ENCODE data around the gene TACR2. TPM values are rescaled to one million over a fixed set of nuclear protein-coding genes. Genes with fewer than 3 reads are reported as not detected.

TACR2 gene
- total and polyA plus RNA-seq, 2 of the 13 experiments (the other 11 are each of a cell fraction or from before 2014, with no cell fraction given): 0.04 TPM; not detected in 1

DNA sequence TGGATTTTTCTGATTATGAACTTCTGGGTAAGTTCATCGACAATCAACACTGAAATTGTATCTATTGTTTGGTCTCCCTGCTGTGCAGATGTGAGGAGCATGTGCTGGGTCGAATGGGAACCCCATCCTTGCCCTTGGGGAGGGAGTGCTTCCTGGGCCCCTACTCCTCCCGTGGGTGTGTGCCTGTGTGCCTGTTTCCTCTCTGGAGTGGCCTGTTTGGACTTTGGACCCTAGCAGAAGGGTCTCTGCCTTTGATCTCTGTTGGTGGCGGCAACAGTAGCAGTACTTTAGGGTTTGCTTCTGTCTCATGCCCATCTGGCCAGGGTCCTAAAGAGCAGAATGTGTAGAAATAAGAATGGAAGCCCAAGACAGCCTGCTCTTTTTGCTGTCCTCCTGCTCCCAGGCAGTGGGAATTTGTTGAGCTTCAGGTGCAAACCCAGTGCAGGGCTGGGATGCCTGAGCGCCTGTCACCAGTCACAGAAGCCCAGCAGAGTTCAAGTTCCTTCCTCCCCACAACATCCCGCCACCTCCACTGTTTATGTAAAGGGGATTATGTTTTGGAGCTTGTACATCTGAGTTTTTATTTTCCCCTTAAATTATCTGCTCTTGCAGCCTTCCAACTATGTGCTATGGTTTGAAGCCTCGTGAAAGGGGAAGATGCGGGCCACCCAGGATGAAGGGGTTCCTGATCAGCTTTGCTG, 1.5 kb upstream of the TACR2 start (continued):
- no peak for TF ChIP-seq DDIT3 (CRISPR knock-in tag; IDR thresholded peaks at IDR 0.05)
- TF ChIP-seq ZNF670 (CRISPR knock-in tag; IDR thresholded peaks at IDR 0.05; ENCODE audit: borderline replicate concordance): no peak
- TF ChIP-seq ZNF484 (CRISPR knock-in tag; IDR thresholded peaks at IDR 0.05; ENCODE audit: borderline replicate concordance, low read depth): no peak
- TF ChIP-seq NR2F6 (IDR thresholded peaks at IDR 0.05): 0 out of 2 replicates have a peak, but pooled peaks have one; percentile 10
- TF ChIP-seq NR2F6 (CRISPR knock-in tag; IDR thresholded peaks at IDR 0.05): peak; percentile 39; the same call in 1 of the 2 replicates
- TF ChIP-seq GZF1 (CRISPR knock-in tag; IDR thresholded peaks at IDR 0.05): no peak
- TF ChIP-seq ZNF367 (CRISPR knock-in tag; IDR thresholded peaks at IDR 0.05; ENCODE audit: borderline replicate concordance): no peak
- TF ChIP-seq, protein P1, sequence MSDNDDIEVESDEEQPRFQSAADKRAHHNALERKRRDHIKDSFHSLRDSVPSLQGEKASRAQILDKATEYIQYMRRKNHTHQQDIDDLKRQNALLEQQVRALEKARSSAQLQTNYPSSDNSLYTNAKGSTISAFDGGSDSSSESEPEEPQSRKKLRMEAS (IDR thresholded peaks at IDR 0.05): peak; percentile 50; the same call in 1 of the 2 replicates
- TF ChIP-seq ZNF704 (CRISPR knock-in tag; IDR thresholded peaks at IDR 0.05; ENCODE audit: borderline replicate concordance): no peak
- peak in 1 of 2 experiments; percentile 79; a peak in 2 of 4 replicates for TF ChIP-seq EP300 (IDR thresholded peaks at IDR 0.05; ENCODE audit: low read depth in 2 of 2, low read length in 2 of 2)
- TF ChIP-seq EP300 (CRISPR knock-in tag; IDR thresholded peaks at IDR 0.05; ENCODE audit: borderline replicate concordance): peak; percentile 76; the same call in 1 of the 2 replicates
- TF ChIP-seq EED (CRISPR knock-in tag; IDR thresholded peaks at IDR 0.05): no peak
- no peak for TF ChIP-seq SNRNP70 (IDR thresholded peaks at IDR 0.05; ENCODE audit: low read depth, low read length)
- no peak for TF ChIP-seq IRX3 (CRISPR knock-in tag; IDR thresholded peaks at IDR 0.05; ENCODE audit: borderline replicate concordance, low read depth)
- TF ChIP-seq, protein P2, sequence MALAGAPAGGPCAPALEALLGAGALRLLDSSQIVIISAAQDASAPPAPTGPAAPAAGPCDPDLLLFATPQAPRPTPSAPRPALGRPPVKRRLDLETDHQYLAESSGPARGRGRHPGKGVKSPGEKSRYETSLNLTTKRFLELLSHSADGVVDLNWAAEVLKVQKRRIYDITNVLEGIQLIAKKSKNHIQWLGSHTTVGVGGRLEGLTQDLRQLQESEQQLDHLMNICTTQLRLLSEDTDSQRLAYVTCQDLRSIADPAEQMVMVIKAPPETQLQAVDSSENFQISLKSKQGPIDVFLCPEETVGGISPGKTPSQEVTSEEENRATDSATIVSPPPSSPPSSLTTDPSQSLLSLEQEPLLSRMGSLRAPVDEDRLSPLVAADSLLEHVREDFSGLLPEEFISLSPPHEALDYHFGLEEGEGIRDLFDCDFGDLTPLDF (CRISPR knock-in tag; IDR thresholded peaks at IDR 0.05): no peak
- TF ChIP-seq THAP11 (CRISPR knock-in tag; IDR thresholded peaks at IDR 0.05): no peak; the same call in 1 of the 2 replicates
- TF ChIP-seq, protein P3, sequence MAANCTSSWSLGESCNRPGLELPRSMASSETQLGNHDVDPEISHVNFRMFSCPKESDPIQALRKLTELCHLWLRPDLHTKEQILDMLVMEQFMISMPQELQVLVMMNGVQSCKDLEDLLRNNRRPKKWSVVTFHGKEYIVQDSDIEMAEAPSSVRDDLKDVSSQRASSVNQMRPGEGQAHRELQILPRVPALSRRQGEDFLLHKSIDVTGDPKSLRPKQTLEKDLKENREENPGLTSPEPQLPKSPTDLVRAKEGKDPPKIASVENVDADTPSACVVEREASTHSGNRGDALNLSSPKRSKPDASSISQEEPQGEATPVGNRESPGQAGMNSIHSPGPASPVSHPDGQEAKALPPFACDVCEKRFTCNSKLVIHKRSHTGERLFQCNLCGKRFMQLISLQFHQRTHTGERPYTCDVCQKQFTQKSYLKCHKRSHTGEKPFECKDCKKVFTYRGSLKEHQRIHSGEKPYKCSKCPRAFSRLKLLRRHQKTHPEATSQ (CRISPR knock-in tag; IDR thresholded peaks at IDR 0.05; ENCODE audit: borderline replicate concordance): no peak
- TF ChIP-seq MAFG (CRISPR knock-in tag; IDR thresholded peaks at IDR 0.05): no peak
- TF ChIP-seq NFYC (CRISPR knock-in tag; IDR thresholded peaks at IDR 0.05): no peak
- no peak for TF ChIP-seq U2AF2 (IDR thresholded peaks at IDR 0.05; ENCODE audit: low read depth, low read length)
- TF ChIP-seq ZNF441 (CRISPR knock-in tag; IDR thresholded peaks at IDR 0.05; ENCODE audit: borderline replicate concordance): no peak; the same call in 1 of the 2 replicates
- TF ChIP-seq, protein P4, sequence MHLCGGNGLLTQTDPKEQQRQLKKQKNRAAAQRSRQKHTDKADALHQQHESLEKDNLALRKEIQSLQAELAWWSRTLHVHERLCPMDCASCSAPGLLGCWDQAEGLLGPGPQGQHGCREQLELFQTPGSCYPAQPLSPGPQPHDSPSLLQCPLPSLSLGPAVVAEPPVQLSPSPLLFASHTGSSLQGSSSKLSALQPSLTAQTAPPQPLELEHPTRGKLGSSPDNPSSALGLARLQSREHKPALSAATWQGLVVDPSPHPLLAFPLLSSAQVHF (CRISPR knock-in tag; IDR thresholded peaks at IDR 0.05): no peak
- TF ChIP-seq SPEN (CRISPR knock-in tag; IDR thresholded peaks at IDR 0.05; ENCODE audit: low read depth): no peak
- no peak for TF ChIP-seq TSC22D2 (CRISPR knock-in tag; IDR thresholded peaks at IDR 0.05; ENCODE audit: borderline replicate concordance)
- TF ChIP-seq MXD3 (CRISPR knock-in tag; IDR thresholded peaks at IDR 0.05): no peak

Data from HepG2 (cell line).